ENCODE data around the gene CREB5.

CREB5 gene

DNA sequence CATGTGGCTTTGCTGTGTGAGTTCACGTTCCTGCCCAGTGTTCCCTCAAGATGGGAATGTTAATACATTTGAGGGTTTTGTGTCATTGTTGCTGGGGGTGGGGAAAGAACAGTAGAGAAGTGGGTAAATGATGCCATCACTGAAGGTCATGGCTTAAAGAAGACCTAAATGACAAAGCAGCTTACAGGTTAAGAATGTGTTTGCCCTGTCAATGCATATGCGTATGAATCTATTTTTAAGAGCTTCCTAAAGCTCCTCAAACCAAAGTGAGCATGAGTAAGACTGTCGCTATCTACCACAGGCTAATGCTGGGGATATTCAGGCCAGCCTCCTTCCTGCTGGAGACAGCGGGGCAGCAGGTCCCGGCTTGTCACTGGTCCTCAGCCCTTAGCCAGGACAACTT lies 162.9 kb downstream of the CREB5 start:
- H3K36me3 ChIP-seq (ENCODE audit: control insufficient read depth, insufficient read depth, low read length) = no peaks in the 10 kb centered on the region
- DNase-seq (ENCODE audit: low read depth, low spot score) = no peak
- H3K27me3 ChIP-seq (ENCODE audit: control insufficient read depth, insufficient read depth, low read length) = no peaks in the 10 kb centered on the region; the same call in 1 of the 2 replicates
- no peaks in the 10 kb centered on the region for H3K9me3 ChIP-seq (ENCODE audit: control insufficient read depth, insufficient read depth, low read length)
- no CpG with 5 or more reads among the region's 5 CpGs for WGBS (ENCODE audit: insufficient coverage, insufficient read length)
- no peak overlapping the region for H3K4me3 ChIP-seq (ENCODE audit: low read length)
- H3K4me1 ChIP-seq (ENCODE audit: control insufficient read depth, insufficient read depth, low read length) = peaks cover 1% of the 10 kb centered on the region; the same call in 1 of the 2 replicates
- no peak overlapping the region for H3K27ac ChIP-seq (ENCODE audit: low read length)

DNA sequence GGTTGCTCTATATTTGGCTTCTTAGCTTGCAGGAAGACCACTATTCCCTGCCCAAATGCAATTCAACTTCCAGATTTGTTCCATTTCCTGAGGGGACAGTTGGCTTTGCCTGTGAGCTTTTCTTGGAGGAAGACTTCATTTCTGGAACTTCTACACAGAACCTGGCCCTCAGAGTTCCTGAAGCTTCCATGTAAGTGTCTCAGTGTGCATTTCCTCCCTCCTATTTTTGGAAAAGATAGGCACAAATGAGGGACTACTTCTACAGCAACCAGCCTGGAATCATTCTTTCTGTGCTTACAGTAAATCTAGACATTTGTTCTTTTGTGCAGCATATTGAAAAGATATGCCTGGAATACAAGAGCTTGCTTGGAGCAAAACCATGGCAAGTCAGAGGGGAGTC lies 164.3 kb downstream of the CREB5 start:
- Histone ChIP-seq H3K36me3 (ENCODE audit: control insufficient read depth, insufficient read depth, low read length) (no peaks in the 10 kb centered on the region), H3K27ac (ENCODE audit: low read length) (no peak overlapping the region), H3K4me3 (ENCODE audit: low read length) (no peak overlapping the region), H3K9me3 (ENCODE audit: control insufficient read depth, insufficient read depth, low read length) (no peaks in the 10 kb centered on the region), H3K27me3 (ENCODE audit: control insufficient read depth, insufficient read depth, low read length) (no peaks in the 10 kb centered on the region; the same call in 1 of the 2 replicates), H3K4me1 (ENCODE audit: control insufficient read depth, insufficient read depth, low read length) (peaks cover 1% of the 10 kb centered on the region; the same call in 1 of the 2 replicates)
- no peak for DNase-seq (ENCODE audit: low read depth, low spot score)

DNA sequence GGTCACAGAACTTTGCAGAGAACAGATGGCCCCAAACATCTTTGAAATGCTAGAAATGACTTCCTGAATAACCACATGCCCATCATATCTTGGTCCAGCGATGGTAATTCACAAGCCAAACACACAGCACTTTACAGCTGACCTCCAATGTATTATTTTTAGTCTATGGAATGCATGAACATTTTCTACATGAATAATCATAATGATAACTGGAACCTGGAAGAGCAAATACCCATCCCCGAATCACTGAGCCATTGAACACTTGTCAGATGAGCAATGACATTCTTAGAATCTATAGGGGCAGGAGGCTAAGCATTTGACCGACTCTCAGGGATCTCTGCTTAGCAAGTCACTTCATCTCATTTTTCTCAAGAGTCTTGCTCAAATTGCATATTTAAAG lies 167.3 kb downstream of the CREB5 start:
- Histone ChIP-seq H3K27ac (ENCODE audit: low read length) (no peak overlapping the region), H3K4me3 (ENCODE audit: low read length) (no peak overlapping the region), H3K4me1 (ENCODE audit: control insufficient read depth, insufficient read depth, low read length) (peaks cover 1% of the 10 kb centered on the region; the same call in 1 of the 2 replicates), H3K36me3 (ENCODE audit: control insufficient read depth, insufficient read depth, low read length) (no peaks in the 10 kb centered on the region), H3K9me3 (ENCODE audit: control insufficient read depth, insufficient read depth, low read length) (no peaks in the 10 kb centered on the region), H3K27me3 (ENCODE audit: control insufficient read depth, insufficient read depth, low read length) (no peaks in the 10 kb centered on the region; the same call in 1 of the 2 replicates)
- WGBS (ENCODE audit: insufficient coverage, insufficient read length) = no CpG with 5 or more reads among the region's 3 CpGs
- DNase-seq (ENCODE audit: low read depth, low spot score) = no peak

DNA sequence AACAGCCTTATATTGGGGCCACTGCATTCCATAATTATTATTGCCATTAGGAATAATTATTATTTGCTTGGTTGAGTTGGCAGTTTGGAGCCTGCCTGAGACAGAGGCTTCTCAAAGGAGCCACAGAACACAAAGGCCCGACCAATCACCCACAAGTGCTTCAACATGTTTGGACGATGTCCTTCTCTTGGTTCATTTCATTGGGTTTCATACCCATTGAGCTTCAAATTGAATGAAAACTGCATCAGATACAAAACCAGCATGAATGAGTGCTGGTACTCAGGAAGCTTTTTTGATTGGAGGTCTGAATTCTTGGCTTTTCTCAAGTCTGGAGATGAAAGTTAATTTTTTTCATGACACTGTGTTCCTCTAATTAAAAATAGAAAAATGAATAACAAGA lies 168.3 kb downstream of the CREB5 start:
- Histone ChIP-seq H3K4me3 (ENCODE audit: low read length) (no peak overlapping the region), H3K36me3 (ENCODE audit: control insufficient read depth, insufficient read depth, low read length) (no peaks in the 10 kb centered on the region), H3K27me3 (ENCODE audit: control insufficient read depth, insufficient read depth, low read length) (no peaks in the 10 kb centered on the region; the same call in 1 of the 2 replicates), H3K9me3 (ENCODE audit: control insufficient read depth, insufficient read depth, low read length) (no peaks in the 10 kb centered on the region), H3K27ac (ENCODE audit: low read length) (no peak overlapping the region), H3K4me1 (ENCODE audit: control insufficient read depth, insufficient read depth, low read length) (no peaks in the 10 kb centered on the region)
- no peak for DNase-seq (ENCODE audit: low read depth, low spot score)
- WGBS (ENCODE audit: insufficient coverage, insufficient read length) = no CpG with 5 or more reads among the region's 2 CpGs

DNA sequence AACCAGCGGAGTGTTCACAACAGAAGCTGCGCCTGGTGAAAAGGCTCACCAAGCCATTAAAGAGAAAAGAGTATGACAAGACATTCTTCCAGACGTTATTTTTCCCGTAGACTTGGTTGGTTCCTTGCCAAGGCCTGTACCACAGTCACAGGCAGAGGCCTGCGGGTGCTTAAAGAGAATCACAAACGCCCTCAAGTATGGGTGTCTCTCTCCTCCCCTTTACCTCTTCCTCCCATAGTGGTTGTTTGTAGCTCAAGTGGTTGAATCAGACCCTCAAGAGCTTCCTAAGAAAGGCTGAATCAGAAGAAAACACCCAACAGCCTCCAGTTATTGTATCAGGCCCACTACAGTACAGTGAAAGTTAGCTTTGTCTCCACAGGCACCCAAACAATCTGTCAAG lies 169.0 kb downstream of the CREB5 start:
- no peak for DNase-seq (ENCODE audit: low read depth, low spot score)
- Histone ChIP-seq H3K9me3 (ENCODE audit: control insufficient read depth, insufficient read depth, low read length) (no peaks in the 10 kb centered on the region), H3K36me3 (ENCODE audit: control insufficient read depth, insufficient read depth, low read length) (no peaks in the 10 kb centered on the region), H3K27me3 (ENCODE audit: control insufficient read depth, insufficient read depth, low read length) (no peaks in the 10 kb centered on the region; the same call in 1 of the 2 replicates), H3K4me1 (ENCODE audit: control insufficient read depth, insufficient read depth, low read length) (no peaks in the 10 kb centered on the region), H3K4me3 (ENCODE audit: low read length) (no peak overlapping the region), H3K27ac (ENCODE audit: low read length) (no peak overlapping the region)
- WGBS (ENCODE audit: insufficient coverage, insufficient read length) = no CpG with 5 or more reads among the region's 6 CpGs

DNA sequence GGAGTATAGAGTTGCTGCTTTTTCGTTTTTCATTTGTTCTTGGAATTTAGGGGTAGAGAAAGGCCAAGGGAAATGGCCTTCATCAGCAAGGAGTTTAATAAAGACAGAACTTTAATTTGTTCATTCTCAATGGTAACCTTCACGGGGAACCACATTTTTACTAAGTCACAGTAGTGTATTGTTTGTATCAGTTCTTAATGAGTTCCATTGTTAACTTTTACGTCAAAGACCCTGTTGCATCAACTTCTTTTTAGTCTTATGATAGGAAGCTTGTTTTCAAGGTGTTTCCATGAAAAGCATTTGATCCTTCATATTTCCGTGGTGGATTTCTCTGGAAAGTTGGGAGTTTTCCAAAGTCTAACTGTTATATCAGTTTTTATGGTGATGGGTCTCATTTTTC lies 169.9 kb downstream of the CREB5 start:
- WGBS (ENCODE audit: insufficient coverage, insufficient read length) = no CpG with 5 or more reads among the region's 4 CpGs
- no peaks in the 10 kb centered on the region; the same call in 1 of the 2 replicates for H3K27me3 ChIP-seq (ENCODE audit: control insufficient read depth, insufficient read depth, low read length)
- H3K27ac ChIP-seq (ENCODE audit: low read length) = no peak overlapping the region
- H3K9me3 ChIP-seq (ENCODE audit: control insufficient read depth, insufficient read depth, low read length) = no peaks in the 10 kb centered on the region
- DNase-seq (ENCODE audit: low read depth, low spot score) = no peak
- no peak overlapping the region for H3K4me3 ChIP-seq (ENCODE audit: low read length)
- no peaks in the 10 kb centered on the region for H3K4me1 ChIP-seq (ENCODE audit: control insufficient read depth, insufficient read depth, low read length)
- H3K36me3 ChIP-seq (ENCODE audit: control insufficient read depth, insufficient read depth, low read length) = no peaks in the 10 kb centered on the region

DNA sequence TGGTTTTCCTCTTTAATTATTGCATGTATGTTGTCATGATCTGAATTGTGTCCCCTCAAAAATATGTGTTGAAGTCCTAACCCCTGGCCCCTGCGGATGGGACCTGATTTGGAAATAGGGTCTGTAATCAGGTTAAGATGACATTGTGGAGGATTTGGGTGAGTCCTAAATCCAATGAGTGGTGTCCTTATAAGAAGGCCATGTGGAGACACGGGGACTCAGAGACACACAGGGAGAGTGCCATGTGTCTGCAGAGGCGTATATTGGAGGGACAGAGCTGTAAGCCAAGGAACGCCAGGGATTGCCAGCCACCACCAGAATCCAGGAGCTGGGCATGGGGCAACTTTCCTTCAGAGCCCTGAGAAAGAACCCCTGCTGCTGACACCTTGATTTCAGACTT lies 171.9 kb downstream of the CREB5 start:
- Histone ChIP-seq H3K27me3 (ENCODE audit: control insufficient read depth, insufficient read depth, low read length) (no peaks in the 10 kb centered on the region; the same call in 1 of the 2 replicates), H3K4me3 (ENCODE audit: low read length) (no peak overlapping the region), H3K27ac (ENCODE audit: low read length) (no peak overlapping the region), H3K4me1 (ENCODE audit: control insufficient read depth, insufficient read depth, low read length) (no peaks in the 10 kb centered on the region), H3K9me3 (ENCODE audit: control insufficient read depth, insufficient read depth, low read length) (no peaks in the 10 kb centered on the region), H3K36me3 (ENCODE audit: control insufficient read depth, insufficient read depth, low read length) (no peaks in the 10 kb centered on the region)
- WGBS (ENCODE audit: insufficient coverage, insufficient read length) = no CpG with 5 or more reads among the region's 4 CpGs
- no peak for DNase-seq (ENCODE audit: low read depth, low spot score)

DNA sequence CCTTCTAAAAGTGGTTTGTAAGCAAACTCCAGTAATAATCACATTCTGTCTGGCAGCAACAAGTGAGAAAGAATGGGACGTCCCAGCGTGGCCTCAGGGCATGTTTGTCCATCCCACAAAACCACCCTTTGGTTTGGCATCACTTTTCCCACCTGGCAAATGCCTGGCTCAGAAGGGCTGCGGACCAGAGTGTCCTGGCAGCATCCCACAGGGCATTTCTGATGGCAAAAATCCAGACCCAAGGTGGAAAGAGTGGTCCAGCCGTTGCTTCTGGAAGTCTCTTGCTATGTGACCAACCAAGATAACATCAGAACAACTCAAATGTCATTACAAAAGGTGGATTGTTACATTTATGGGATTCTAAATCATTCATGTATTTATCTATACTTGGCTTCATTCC lies 174.4 kb downstream of the CREB5 start:
- H3K36me3 ChIP-seq (ENCODE audit: control insufficient read depth, insufficient read depth, low read length) = no peaks in the 10 kb centered on the region
- no peak overlapping the region for H3K4me3 ChIP-seq (ENCODE audit: low read length)
- WGBS (ENCODE audit: insufficient coverage, insufficient read length) = no CpG with 5 or more reads among the region's 4 CpGs
- no peak for DNase-seq (ENCODE audit: low read depth, low spot score)
- H3K9me3 ChIP-seq (ENCODE audit: control insufficient read depth, insufficient read depth, low read length) = no peaks in the 10 kb centered on the region
- H3K4me1 ChIP-seq (ENCODE audit: control insufficient read depth, insufficient read depth, low read length) = no peaks in the 10 kb centered on the region
- no peak overlapping the region for H3K27ac ChIP-seq (ENCODE audit: low read length)
- no peaks in the 10 kb centered on the region for H3K27me3 ChIP-seq (ENCODE audit: control insufficient read depth, insufficient read depth, low read length)

DNA sequence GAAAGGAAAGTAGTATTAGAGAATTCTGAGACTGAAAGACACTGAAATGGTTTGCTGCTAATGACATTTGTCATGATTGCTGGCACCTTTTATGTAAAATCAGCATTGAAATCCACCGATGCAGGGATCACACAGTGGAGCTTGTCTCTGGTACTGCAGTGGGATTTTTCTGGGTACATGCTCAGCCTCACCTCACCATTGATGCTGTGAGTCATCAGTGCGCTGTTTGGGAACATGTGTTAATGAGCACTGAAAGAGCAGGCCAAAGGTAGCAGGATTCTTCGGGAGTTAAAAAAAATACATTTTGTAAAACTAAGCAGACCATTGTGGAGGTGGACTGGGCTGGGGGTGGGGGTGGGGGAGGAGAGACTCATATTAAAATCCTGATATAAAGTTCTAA lies 174.9 kb downstream of the CREB5 start:
- H3K4me3 ChIP-seq (ENCODE audit: low read length) = no peak overlapping the region
- WGBS (ENCODE audit: insufficient coverage, insufficient read length) = no CpG with 5 or more reads among the region's 3 CpGs
- H3K36me3 ChIP-seq (ENCODE audit: control insufficient read depth, insufficient read depth, low read length) = no peaks in the 10 kb centered on the region
- no peak overlapping the region for H3K27ac ChIP-seq (ENCODE audit: low read length)
- H3K9me3 ChIP-seq (ENCODE audit: control insufficient read depth, insufficient read depth, low read length) = no peaks in the 10 kb centered on the region
- no peaks in the 10 kb centered on the region for H3K27me3 ChIP-seq (ENCODE audit: control insufficient read depth, insufficient read depth, low read length)
- DNase-seq (ENCODE audit: low read depth, low spot score) = no peak
- no peaks in the 10 kb centered on the region for H3K4me1 ChIP-seq (ENCODE audit: control insufficient read depth, insufficient read depth, low read length)

DNA sequence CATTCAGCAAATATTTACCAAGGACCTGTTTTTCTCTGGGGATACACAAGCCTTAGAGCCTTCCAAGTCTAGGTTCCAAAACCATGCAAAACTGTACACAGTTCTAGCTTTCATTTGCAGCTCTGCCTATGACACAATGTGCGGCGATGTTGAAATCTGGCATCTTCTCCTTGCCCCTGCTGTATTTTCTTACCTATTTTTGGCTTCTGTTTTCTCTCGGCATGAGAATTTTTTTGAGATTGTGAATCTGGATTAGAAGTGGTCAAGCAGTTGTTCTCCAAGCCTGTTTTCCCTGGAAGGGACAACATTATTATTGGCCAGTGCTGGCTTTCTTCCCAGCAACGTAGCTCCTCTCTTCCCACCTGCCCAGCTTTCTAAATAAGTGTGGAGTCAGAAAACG lies 176.3 kb downstream of the CREB5 start:
- DNase-seq (ENCODE audit: low read depth, low spot score) = no peak
- Histone ChIP-seq H3K4me1 (ENCODE audit: control insufficient read depth, insufficient read depth, low read length) (no peaks in the 10 kb centered on the region), H3K27me3 (ENCODE audit: control insufficient read depth, insufficient read depth, low read length) (no peaks in the 10 kb centered on the region), H3K36me3 (ENCODE audit: control insufficient read depth, insufficient read depth, low read length) (no peaks in the 10 kb centered on the region), H3K9me3 (ENCODE audit: control insufficient read depth, insufficient read depth, low read length) (no peaks in the 10 kb centered on the region), H3K4me3 (ENCODE audit: low read length) (no peak overlapping the region), H3K27ac (ENCODE audit: low read length) (no peak overlapping the region)
- WGBS (ENCODE audit: insufficient coverage, insufficient read length) = no CpG with 5 or more reads among the region's 5 CpGs

DNA sequence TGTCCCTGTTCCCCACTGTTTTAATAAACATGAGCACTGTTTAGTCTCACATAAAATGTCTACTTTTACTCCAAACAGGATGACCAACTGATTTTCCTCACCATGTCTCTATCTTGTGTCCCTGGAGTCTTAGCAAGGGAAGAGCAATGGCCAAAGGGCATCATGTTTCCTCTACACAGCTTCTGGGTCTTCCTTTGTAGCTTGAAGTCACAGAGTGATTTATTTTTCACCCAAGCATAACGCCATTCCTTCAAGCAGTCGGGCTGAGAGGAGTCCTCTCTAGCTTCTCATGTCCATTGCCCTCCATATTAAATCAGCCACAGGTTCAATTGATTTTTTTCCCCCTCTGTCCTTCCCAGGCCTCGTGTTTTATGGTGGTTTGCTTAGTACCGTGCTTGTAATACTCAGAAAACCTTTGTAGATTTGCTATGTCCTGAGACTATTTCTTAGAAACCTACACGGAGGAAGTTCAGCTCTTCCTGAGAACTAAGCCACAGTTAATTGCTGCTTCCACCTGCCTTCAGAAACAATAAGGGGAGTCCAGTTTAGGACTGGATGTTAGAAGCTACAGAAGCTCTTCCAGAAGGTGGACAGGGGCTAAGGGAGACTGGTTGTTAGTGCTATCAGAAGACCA lies 178.8 kb downstream of the CREB5 start:
- no peak for DNase-seq (ENCODE audit: low read depth, low spot score)
- no CpG with 5 or more reads among the region's 5 CpGs for WGBS (ENCODE audit: insufficient coverage, insufficient read length)
- no peaks in the 10 kb centered on the region for H3K9me3 ChIP-seq (ENCODE audit: control insufficient read depth, insufficient read depth, low read length)
- no peaks in the 10 kb centered on the region for H3K27me3 ChIP-seq (ENCODE audit: control insufficient read depth, insufficient read depth, low read length)
- no peaks in the 10 kb centered on the region for H3K4me1 ChIP-seq (ENCODE audit: control insufficient read depth, insufficient read depth, low read length)
- H3K36me3 ChIP-seq (ENCODE audit: control insufficient read depth, insufficient read depth, low read length) = no peaks in the 10 kb centered on the region
- H3K4me3 ChIP-seq (ENCODE audit: low read length) = no peak overlapping the region
- H3K27ac ChIP-seq (ENCODE audit: low read length) = no peak overlapping the region

Data from iPS DF 6.9 (cell line).